Activated T-cell treated with anti-CD3 and anti-CD28 coated beads, Interleukin-2, amount 50 U/mL, for 4 hours (primary cell): ENCODE data around the gene ZNF451. TPM values are rescaled to one million over a fixed set of nuclear protein-coding genes. Genes with fewer than 3 reads are reported as not detected.
"Not testable (repeated sequence)": the region's sequence is repeated elsewhere in the genome, so short reads cannot be mapped to it uniquely, and the experiment has no call there.

Source experiments
- ATAC-seq, 2 donors: fragments of 200-7000 bp; cut with Tn5 transposase; one replicate each; pipeline ENCODE4 v1.10.0; 2021
- DNase-seq: peaks from one replicate; pipeline ENCODE4 v3.0.0-alpha.2; 2020
- H3K27me3 Mint-ChIP-seq: one replicate; pipeline ENCODE4 v1.8.0; 2021; ENCODE audit warnings: low read depth, mixed read lengths
- H3K36me3 Mint-ChIP-seq: one replicate; pipeline ENCODE4 v1.8.0; 2022; ENCODE audit warnings: mixed read lengths; ENCODE audit not compliant: insufficient read depth
- H3K4me1 Mint-ChIP-seq: one replicate; pipeline ENCODE4 v1.8.0; 2021; ENCODE audit warnings: low read depth, mixed read lengths
- H3K4me3 Mint-ChIP-seq: one replicate; pipeline ENCODE4 v1.8.0; 2021; ENCODE audit warnings: mild to moderate bottlenecking, moderate library complexity, mixed read lengths
- H3K9me3 Mint-ChIP-seq: one replicate; pipeline ENCODE4 v1.8.0; 2021; ENCODE audit warnings: mixed read lengths
- total RNA-seq, 3 donors: library from RNA; stranded (reverse); gene quantifications; one replicate each; pipeline ENCODE4 v1.2.1, GENCODE V29; 2021

Gene ZNF451
- total RNA-seq, 3 donors from 2014 or later = 36.8 to 44.8 (median 43.3) TPM

DNA sequence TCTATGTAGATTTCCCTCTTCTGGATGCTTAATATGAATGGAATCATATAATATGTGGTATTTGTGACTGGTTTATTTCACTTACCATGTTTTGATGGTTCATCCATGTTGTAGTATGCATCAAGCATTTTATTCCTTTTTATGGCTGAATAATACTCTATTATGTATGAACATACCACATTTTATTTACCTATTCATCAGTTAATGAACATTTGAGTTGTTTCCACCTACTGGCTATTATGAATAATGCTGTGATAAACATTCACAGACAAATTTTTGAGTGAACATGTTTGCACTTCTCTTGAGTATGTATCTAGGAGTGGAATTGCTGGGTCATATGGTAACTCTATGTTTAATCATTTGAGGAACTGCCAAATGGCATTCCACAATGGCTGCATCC lies 14.9 kb upstream of the ZNF451 start:
- ATAC-seq (no peak), DNase-seq (no peak)
- Mint-ChIP-seq H3K36me3 (peaks cover 3% of the 10 kb centered on the region), H3K4me1 (no peaks in the 10 kb centered on the region), H3K9me3 (no peaks in the 10 kb centered on the region), H3K4me3 (no peak overlapping the region), H3K27me3 (no peaks in the 10 kb centered on the region)

DNA sequence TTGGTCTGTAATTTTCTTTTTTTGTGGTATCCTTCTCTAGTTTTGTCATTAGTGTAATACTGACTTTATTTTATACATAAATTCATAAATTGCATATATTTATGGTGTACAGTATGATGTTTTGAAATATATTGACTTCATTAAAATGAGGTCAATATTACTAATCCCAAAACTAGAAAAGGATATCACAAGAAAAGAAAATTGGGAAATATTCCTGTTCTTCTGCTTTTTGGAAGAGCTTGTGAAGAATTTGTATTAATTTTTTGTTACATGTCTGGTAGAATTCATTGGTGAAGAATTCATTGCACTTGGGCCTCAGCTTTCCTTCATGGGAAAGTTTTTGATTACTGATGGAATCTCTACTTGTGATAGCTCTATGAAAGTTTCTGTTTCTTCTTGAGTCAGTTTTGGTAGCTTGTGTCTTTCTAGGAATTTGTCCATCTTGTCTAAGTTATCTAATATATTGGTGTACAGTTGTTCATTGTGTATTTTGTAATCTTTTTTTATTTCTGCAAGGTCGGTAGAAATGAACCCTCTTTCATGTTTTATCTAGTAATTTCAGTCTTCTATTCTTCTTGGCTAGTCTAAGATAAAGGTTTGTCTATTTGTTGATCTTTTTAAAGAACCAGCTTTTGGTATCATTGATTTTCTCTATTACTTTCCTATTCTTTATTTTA lies 11.3 kb upstream of the ZNF451 start:
- ATAC-seq = no peak
- no peaks in the 10 kb centered on the region for H3K4me1 Mint-ChIP-seq
- peaks cover 10% of the 10 kb centered on the region for H3K36me3 Mint-ChIP-seq
- no peak for DNase-seq
- no peaks in the 10 kb centered on the region for H3K27me3 Mint-ChIP-seq
- H3K9me3 Mint-ChIP-seq = peaks cover 5% of the 10 kb centered on the region
- no peak overlapping the region for H3K4me3 Mint-ChIP-seq

- H3K9me3 Mint-ChIP-seq = peaks cover 2% of the 10 kb centered on the region
- H3K36me3 Mint-ChIP-seq = peaks cover 3% of the 10 kb centered on the region
- no peak overlapping the region for H3K4me3 Mint-ChIP-seq
- ATAC-seq (no peak), DNase-seq (no peak)
- H3K4me1 Mint-ChIP-seq = peaks cover 6% of the 10 kb centered on the region
- H3K27me3 Mint-ChIP-seq = no peaks in the 10 kb centered on the region
These were observed 4.5 kb upstream of the ZNF451 start for GRCh38 chr6:57085471-57085870.

- DNase-seq = no peak
- no peaks in the 10 kb centered on the region for H3K27me3 Mint-ChIP-seq
- peaks cover 14% of the 10 kb centered on the region for H3K4me1 Mint-ChIP-seq
- peaks cover 5% of the 10 kb centered on the region for H3K36me3 Mint-ChIP-seq
- no peaks in the 10 kb centered on the region for H3K9me3 Mint-ChIP-seq
- H3K4me3 Mint-ChIP-seq = no peak overlapping the region
- ATAC-seq = no peak
These were observed 3.1 kb upstream of the ZNF451 start for GRCh38 chr6:57086843-57087242.

- DNase-seq (no peak), ATAC-seq (no peak)
- peaks cover 22% of the 10 kb centered on the region for H3K4me1 Mint-ChIP-seq
- no peak overlapping the region for H3K4me3 Mint-ChIP-seq
- no peaks in the 10 kb centered on the region for H3K27me3 Mint-ChIP-seq
- no peaks in the 10 kb centered on the region for H3K9me3 Mint-ChIP-seq
- H3K36me3 Mint-ChIP-seq = peaks cover 12% of the 10 kb centered on the region
These were observed 2.1 kb upstream of the ZNF451 start for GRCh38 chr6:57087916-57088315.

GRCh38 chr6:57089265-57089664 lies 723 bp upstream of the ZNF451 start:
- H3K4me1 Mint-ChIP-seq = peaks cover 31% of the 10 kb centered on the region
- peak overlapping the region; percentile 89 for H3K4me3 Mint-ChIP-seq
- ATAC-seq = no peak

DNA sequence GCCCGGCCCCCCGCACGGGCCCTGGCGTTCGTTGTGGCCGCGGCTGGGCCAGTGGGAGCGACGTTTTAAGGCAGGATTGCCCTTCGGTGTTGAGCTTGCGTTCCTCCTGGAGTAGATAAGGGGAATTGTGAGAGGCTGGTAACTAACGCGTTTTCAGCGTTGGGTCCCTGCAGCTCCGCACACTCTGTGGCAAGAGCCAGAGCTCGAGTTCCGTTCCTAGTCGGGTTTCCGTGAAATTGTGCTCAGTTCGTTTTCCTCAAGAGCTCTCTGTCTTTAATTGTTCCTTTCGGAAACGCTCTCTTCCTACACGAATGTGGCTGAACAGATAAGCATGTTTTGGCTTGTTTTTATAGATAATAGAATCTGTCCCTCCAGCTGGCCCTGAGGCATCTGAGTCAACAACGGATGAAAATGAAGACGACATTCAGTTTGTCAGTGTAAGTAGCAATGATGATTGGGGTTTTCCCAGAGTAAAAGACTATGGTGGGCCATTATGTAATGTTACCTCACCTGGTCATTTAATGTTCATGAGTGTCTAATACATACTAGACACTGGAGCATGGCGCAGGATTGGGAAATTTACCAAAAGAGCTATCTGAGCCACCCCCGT lies 575 bp downstream of the ZNF451 start:
- peak; percentile 5 to 9 for ATAC-seq
- peak overlapping the region; percentile 89 for H3K4me3 Mint-ChIP-seq
- H3K27me3 Mint-ChIP-seq, H3K9me3 Mint-ChIP-seq, DNase-seq: not testable (repeated sequence)
- H3K36me3 Mint-ChIP-seq = peaks cover 17% of the 10 kb centered on the region
- H3K4me1 Mint-ChIP-seq = peaks cover 36% of the 10 kb centered on the region

More at GRCh38 chr6:57089265-57089664, 723 bp upstream of the ZNF451 start:
- DNase-seq = no peak
- Mint-ChIP-seq H3K9me3 (no peaks in the 10 kb centered on the region), H3K27me3 (no peaks in the 10 kb centered on the region), H3K36me3 (peaks cover 17% of the 10 kb centered on the region)

- not testable (repeated sequence) for ATAC-seq, DNase-seq, H3K9me3 Mint-ChIP-seq, H3K27me3 Mint-ChIP-seq
- H3K4me1 Mint-ChIP-seq = peaks cover 38% of the 10 kb centered on the region
- peaks cover 17% of the 10 kb centered on the region for H3K36me3 Mint-ChIP-seq
- peak overlapping the region; percentile 78 for H3K4me3 Mint-ChIP-seq
These were observed 1.4 kb downstream of the ZNF451 start for GRCh38 chr6:57091375-57091774.

- H3K27me3 Mint-ChIP-seq = no peaks in the 10 kb centered on the region
- H3K4me3 Mint-ChIP-seq = no peak overlapping the region
- H3K4me1 Mint-ChIP-seq = peaks cover 48% of the 10 kb centered on the region
- ATAC-seq (no peak), DNase-seq (no peak)
- peaks cover 32% of the 10 kb centered on the region for H3K36me3 Mint-ChIP-seq
- no peaks in the 10 kb centered on the region for H3K9me3 Mint-ChIP-seq
These were observed 4.7 kb downstream of the ZNF451 start for GRCh38 chr6:57094689-57095088.

- ATAC-seq (no peak), DNase-seq (no peak)
- Mint-ChIP-seq H3K36me3 (peaks cover 47% of the 10 kb centered on the region), H3K4me3 (no peak overlapping the region), H3K9me3 (no peaks in the 10 kb centered on the region), H3K27me3 (no peaks in the 10 kb centered on the region), H3K4me1 (peaks cover 35% of the 10 kb centered on the region)
These were observed 7.6 kb downstream of the ZNF451 start for GRCh38 chr6:57097596-57097995.

- Mint-ChIP-seq H3K4me1 (peaks cover 29% of the 10 kb centered on the region), H3K27me3 (no peaks in the 10 kb centered on the region), H3K36me3 (peaks cover 59% of the 10 kb centered on the region), H3K9me3 (no peaks in the 10 kb centered on the region), H3K4me3 (no peak overlapping the region)
- ATAC-seq = no peak
- no peak for DNase-seq
These were observed 13.0 kb downstream of the ZNF451 start for GRCh38 chr6:57102976-57103375.

GRCh38 chr6:57104336-57104735 lies 14.3 kb downstream of the ZNF451 start:
- Mint-ChIP-seq H3K9me3 (no peaks in the 10 kb centered on the region), H3K27me3 (no peaks in the 10 kb centered on the region), H3K36me3 (peaks cover 56% of the 10 kb centered on the region), H3K4me1 (peaks cover 32% of the 10 kb centered on the region), H3K4me3 (no peak overlapping the region)
- ATAC-seq (no peak), DNase-seq (no peak)

- Mint-ChIP-seq H3K27me3 (no peaks in the 10 kb centered on the region), H3K4me1 (peaks cover 36% of the 10 kb centered on the region), H3K9me3 (no peaks in the 10 kb centered on the region), H3K36me3 (peaks cover 33% of the 10 kb centered on the region), H3K4me3 (no peak overlapping the region)
- ATAC-seq (no peak), DNase-seq (no peak)
These were observed 17.0 kb downstream of the ZNF451 start for GRCh38 chr6:57106990-57107389.

DNA sequence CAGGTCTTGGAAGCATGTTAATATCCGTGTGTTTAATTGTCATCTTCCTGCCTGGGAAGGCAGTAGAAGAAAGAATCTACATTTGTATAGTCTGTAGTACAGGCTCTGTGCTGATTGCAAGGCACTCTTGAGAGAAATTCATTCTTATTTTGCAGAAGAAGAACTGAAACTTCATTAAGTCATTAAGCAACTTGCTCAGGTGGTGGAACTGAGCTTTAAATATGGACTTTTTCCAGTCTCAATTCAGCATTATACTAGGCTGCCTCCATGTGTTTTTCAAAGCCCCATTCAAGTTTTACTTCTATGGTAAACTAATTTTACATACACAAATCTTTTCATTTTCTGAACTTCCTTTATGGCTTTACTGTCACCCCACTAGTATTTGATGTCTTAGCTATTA lies 18.7 kb downstream of the ZNF451 start:
- no peak overlapping the region for H3K4me3 Mint-ChIP-seq
- ATAC-seq (no peak), DNase-seq (no peak)
- H3K4me1 Mint-ChIP-seq = peaks cover 36% of the 10 kb centered on the region
- no peaks in the 10 kb centered on the region for H3K9me3 Mint-ChIP-seq
- peaks cover 25% of the 10 kb centered on the region for H3K36me3 Mint-ChIP-seq
- no peaks in the 10 kb centered on the region for H3K27me3 Mint-ChIP-seq

DNA sequence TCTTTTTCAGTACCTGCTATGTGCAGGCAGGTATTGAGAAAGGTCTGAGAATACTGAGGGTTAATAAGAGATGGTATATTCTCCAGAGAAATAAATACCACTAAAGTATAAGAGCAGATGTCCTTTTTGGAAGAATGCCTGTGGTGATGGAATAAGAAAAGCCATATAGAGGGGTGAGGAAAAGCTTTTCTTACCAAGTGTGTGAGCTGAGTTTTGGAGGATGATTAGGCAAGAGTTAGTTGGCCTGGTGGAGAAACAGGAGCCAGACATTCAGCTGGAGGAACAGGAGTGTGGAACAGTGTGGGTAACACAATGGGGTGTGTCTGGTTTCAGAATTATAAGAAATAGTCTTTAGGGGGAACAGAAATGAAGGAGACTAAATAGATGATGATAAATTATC lies 19.9 kb downstream of the ZNF451 start:
- Mint-ChIP-seq H3K9me3 (no peaks in the 10 kb centered on the region), H3K27me3 (no peaks in the 10 kb centered on the region), H3K4me3 (no peak overlapping the region), H3K36me3 (peaks cover 15% of the 10 kb centered on the region), H3K4me1 (peaks cover 29% of the 10 kb centered on the region)
- ATAC-seq = no peak
- no peak for DNase-seq
